GM12878 (cell line): ENCODE measurements around the gene ADAMTSL1.

ENCODE experiments used
- CHD4 ChIP-seq: fragments of 200-600 bp; sonication (generic); IDR thresholded peaks from 2 replicates; pipeline ENCODE4 v1.6.1; 2016; ENCODE audit warnings: mild to moderate bottlenecking
- EZH2 ChIP-seq: IDR thresholded peaks from 2 replicates; pipeline ENCODE4 v1.6.1; 2012; ENCODE audit warnings: low read depth, mild to moderate bottlenecking, control low read depth, inconsistent platforms, low read length, borderline replicate concordance; ENCODE audit not compliant: control insufficient read depth
- HDGF ChIP-seq: fragments of 450-650 bp; IDR thresholded peaks from 2 replicates; pipeline ENCODE4 v1.6.1; 2016; ENCODE audit warnings: antibody characterized with exemption
- JUND ChIP-seq: IDR thresholded peaks from 2 replicates; pipeline ENCODE4 v1.6.1; 2012; ENCODE audit warnings: low read depth, mild to moderate bottlenecking, low read length, improper control_type of control experiment, moderate library complexity
- NRF1 ChIP-seq: conservative IDR thresholded peaks from 2 replicates; pipeline ENCODE4 v1.6.1; 2011; ENCODE audit warnings: mild to moderate bottlenecking, low read depth, low read length, improper control_type of control experiment
- RFX5 ChIP-seq: IDR thresholded peaks from 2 replicates; pipeline ENCODE4 v1.6.1; 2011; ENCODE audit warnings: low read depth, low read length, improper control_type of control experiment
- TAF1 ChIP-seq: IDR thresholded peaks from 2 replicates; pipeline ENCODE4 v1.6.1; 2011; ENCODE audit warnings: mild to moderate bottlenecking, low read depth, low read length, borderline replicate concordance
- ZBED1 ChIP-seq: IDR thresholded peaks from 2 replicates; pipeline ENCODE4 v1.6.1; 2016; ENCODE audit warnings: borderline replicate concordance
- TF ChIP-seq, protein P1 (sequence below), 3 experiments: IDR thresholded peaks in 2 of 3; conservative IDR thresholded peaks in 1 of 3; 2 replicates each; pipeline ENCODE4 v1.5.1; 2011; ENCODE audit warnings: low read depth in 3 of 3, low read length in 3 of 3, mild to moderate bottlenecking in 3 of 3, control low read depth in 2 of 3, moderate library complexity in 2 of 3, inconsistent platforms in 1 of 3, mixed read lengths in 1 of 3; ENCODE audit not compliant: control insufficient read depth in 2 of 3, insufficient read depth in 1 of 3; ENCODE audit errors: extremely low read depth in 1 of 3

GRCh38 chr9:18488886-18489285 is 14.9 kb downstream of the ADAMTSL1 start:
- TF ChIP-seq EZH2, result no peak
- TF ChIP-seq TAF1, result no peak
- TF ChIP-seq RFX5, result no peak
- no peak for TF ChIP-seq CHD4
- TF ChIP-seq NRF1, result no peak
- no peak for TF ChIP-seq ZBED1
- TF ChIP-seq, protein P1, sequence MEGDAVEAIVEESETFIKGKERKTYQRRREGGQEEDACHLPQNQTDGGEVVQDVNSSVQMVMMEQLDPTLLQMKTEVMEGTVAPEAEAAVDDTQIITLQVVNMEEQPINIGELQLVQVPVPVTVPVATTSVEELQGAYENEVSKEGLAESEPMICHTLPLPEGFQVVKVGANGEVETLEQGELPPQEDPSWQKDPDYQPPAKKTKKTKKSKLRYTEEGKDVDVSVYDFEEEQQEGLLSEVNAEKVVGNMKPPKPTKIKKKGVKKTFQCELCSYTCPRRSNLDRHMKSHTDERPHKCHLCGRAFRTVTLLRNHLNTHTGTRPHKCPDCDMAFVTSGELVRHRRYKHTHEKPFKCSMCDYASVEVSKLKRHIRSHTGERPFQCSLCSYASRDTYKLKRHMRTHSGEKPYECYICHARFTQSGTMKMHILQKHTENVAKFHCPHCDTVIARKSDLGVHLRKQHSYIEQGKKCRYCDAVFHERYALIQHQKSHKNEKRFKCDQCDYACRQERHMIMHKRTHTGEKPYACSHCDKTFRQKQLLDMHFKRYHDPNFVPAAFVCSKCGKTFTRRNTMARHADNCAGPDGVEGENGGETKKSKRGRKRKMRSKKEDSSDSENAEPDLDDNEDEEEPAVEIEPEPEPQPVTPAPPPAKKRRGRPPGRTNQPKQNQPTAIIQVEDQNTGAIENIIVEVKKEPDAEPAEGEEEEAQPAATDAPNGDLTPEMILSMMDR (IDR thresholded peaks at IDR 0.05 in 2 of 3, conservative IDR thresholded peaks at IDR 0.05 in 1 of 3; ENCODE audit: control insufficient read depth in 2 of 3, extremely low read depth in 1 of 3, insufficient read depth in 1 of 3, low read depth in 3 of 3, low read length in 3 of 3), result no peak
- TF ChIP-seq HDGF, result no peak
- TF ChIP-seq JUND, result no peak
